ENCODE results near the gene ACTMAP. TPM values are rescaled to one million over a fixed set of nuclear protein-coding genes. Genes with fewer than 3 reads are reported as not detected.

ACTMAP gene
- total and polyA plus RNA-seq, 5 experiments from 2014 or later = 2.5 to 7.1 (median 4.6) TPM

- H3K9me3 Mint-ChIP-seq = no peaks in the 10 kb centered on the region
- DNase-seq = no peak
- H3K36me3 Mint-ChIP-seq = peaks cover 0 to 38% (median 13%) of the 10 kb centered on the region in 3 donors
- POLR2A ChIA-PET = interaction anchor here (0.6 kb wide), 1 partner anchor 24 kb away, joined by 3 read pairs; no protein-coding TSS in a partner anchor
- no peaks in the 10 kb centered on the region for H3K27me3 Mint-ChIP-seq
- no peak overlapping the region for H3K27ac Mint-ChIP-seq
- no peak for ATAC-seq
- H3K4me1 Mint-ChIP-seq = peaks cover 17 to 37% (median 30%) of the 10 kb centered on the region in 4 donors
- H3K4me3 Mint-ChIP-seq = no peak overlapping the region
Measured at GRCh38 chr19:40724855-40725254, 25.4 kb downstream of the ACTMAP start.

- no peak for ATAC-seq
- peaks cover 18 to 42% (median 35%) of the 10 kb centered on the region in 4 donors for H3K4me1 Mint-ChIP-seq
- POLR2A ChIA-PET = interaction anchor here (0.6 kb wide), 2 partner anchors 12 to 25 kb away, joined by 3 read pairs; no protein-coding TSS in a partner anchor
- DNase-seq = no peak
- peak overlapping the region in 2 of 10 donors; percentile 49 to 56 for H3K27ac Mint-ChIP-seq
- H3K27me3 Mint-ChIP-seq = no peaks in the 10 kb centered on the region
- no peaks in the 10 kb centered on the region for H3K9me3 Mint-ChIP-seq
- no peak overlapping the region for H3K4me3 Mint-ChIP-seq
- peaks cover 0 to 33% (median 13%) of the 10 kb centered on the region in 3 donors for H3K36me3 Mint-ChIP-seq
Measured at GRCh38 chr19:40724315-40724714, 26.0 kb downstream of the ACTMAP start.

- POLR2A ChIA-PET = interaction anchor here (0.6 kb wide), 1 partner anchor 13 kb away, joined by 3 read pairs; no protein-coding TSS in a partner anchor
- Mint-ChIP-seq H3K27me3 (no peaks in the 10 kb centered on the region), H3K4me1 (peaks cover 18 to 48% (median 40%) of the 10 kb centered on the region in 4 donors), H3K36me3 (peaks cover 0 to 30% (median 13%) of the 10 kb centered on the region in 3 donors), H3K9me3 (no peaks in the 10 kb centered on the region), H3K27ac (peak overlapping the region in 1 of 10 donors; percentile 49), H3K4me3 (peak overlapping the region in 1 of 10 donors; percentile 2)
- ATAC-seq (no peak), DNase-seq (no peak)
Measured at GRCh38 chr19:40723661-40724254, 26.5 kb downstream of the ACTMAP start.

- DNase-seq (no peak), ATAC-seq (no peak)
- H3K4me1 Mint-ChIP-seq = peaks cover 22 to 58% (median 52%) of the 10 kb centered on the region in 4 donors
- peak overlapping the region in 1 of 10 donors; percentile 37 for H3K27ac Mint-ChIP-seq
- POLR2A ChIA-PET = interaction anchor here (0.6 kb wide), 2 partner anchors 79 to 392 kb away, joined by 3 to 6 read pairs; partner anchors contain the start of gene CYP2F1
- no peaks in the 10 kb centered on the region for H3K9me3 Mint-ChIP-seq
- H3K36me3 Mint-ChIP-seq = peaks cover 0 to 28% (median 8%) of the 10 kb centered on the region in 3 donors
- peak overlapping the region in 2 of 10 donors; percentile 12 to 18 for H3K4me3 Mint-ChIP-seq
- no peaks in the 10 kb centered on the region for H3K27me3 Mint-ChIP-seq
Measured at GRCh38 chr19:40721936-40722661, 28.2 kb downstream of the ACTMAP start.

- Mint-ChIP-seq H3K27ac (peak overlapping the region in 3 of 10 donors; percentile 31 to 83 (median 72)), H3K36me3 (peaks cover 0 to 21% (median under 1%) of the 10 kb centered on the region in 3 donors), H3K9me3 (no peaks in the 10 kb centered on the region), H3K4me1 (peaks cover 25 to 65% (median 59%) of the 10 kb centered on the region in 4 donors), H3K27me3 (no peaks in the 10 kb centered on the region), H3K4me3 (peak overlapping the region in 6 of 10 donors; percentile 60 to 87 (median 72))
- no peak for ATAC-seq
- DNase-seq = no peak
- POLR2A ChIA-PET = interaction anchor here (0.6 to 0.9 kb wide), 3 partner anchors 28 to 393 kb away, joined by 3 to 6 read pairs (median 3); partner anchors contain the start of genes CYP2F1 and EGLN2
Measured at GRCh38 chr19:40721140-40721486, 29.2 kb downstream of the ACTMAP start.

- Mint-ChIP-seq H3K27me3 (no peaks in the 10 kb centered on the region), H3K36me3 (peaks cover 0 to 12% (median 0%) of the 10 kb centered on the region in 3 donors), H3K4me3 (peak overlapping the region; percentile 33 to 94 (median 72)), H3K4me1 (peaks cover 37 to 80% (median 74%) of the 10 kb centered on the region in 4 donors), H3K9me3 (no peaks in the 10 kb centered on the region), H3K27ac (peak overlapping the region in 4 of 10 donors; percentile 19 to 95 (median 36))
- no peak for ATAC-seq
- POLR2A ChIA-PET = interaction anchor here (1.0 kb wide), 1 partner anchor 31 kb away, joined by 4 read pairs; the partner anchor contains the start of gene ACTMAP
- no peak for DNase-seq
Measured at GRCh38 chr19:40719414-40719894, 30.8 kb downstream of the ACTMAP start.

- Mint-ChIP-seq H3K4me3 (peak overlapping the region; percentile 80 to 98 (median 90)), H3K36me3 (peaks cover 0 to 12% (median 0%) of the 10 kb centered on the region in 3 donors), H3K4me1 (peaks cover 39 to 81% (median 76%) of the 10 kb centered on the region in 4 donors), H3K27ac (peak overlapping the region in 9 of 10 donors; percentile 28 to 99 (median 91)), H3K27me3 (no peaks in the 10 kb centered on the region), H3K9me3 (no peaks in the 10 kb centered on the region)
- POLR2A ChIA-PET = interaction anchor here (1.0 kb wide), 1 partner anchor 31 kb away, joined by 4 read pairs; the partner anchor contains the start of gene ACTMAP
- peak in 1 of 10 donors; percentile 2 for DNase-seq
- no peak for ATAC-seq
Measured at GRCh38 chr19:40718774-40719391, 31.4 kb downstream of the ACTMAP start.

GRCh38 chr19:40717880-40718773 lies 32.1 kb downstream of the ACTMAP start:
- Mint-ChIP-seq H3K36me3 (peaks cover 0 to 7% (median 0%) of the 10 kb centered on the region in 3 donors), H3K4me1 (peaks cover 38 to 78% (median 76%) of the 10 kb centered on the region in 4 donors), H3K9me3 (no peaks in the 10 kb centered on the region), H3K27ac (peak overlapping the region; percentile 79 to 99 (median 92)), H3K27me3 (no peaks in the 10 kb centered on the region), H3K4me3 (peak overlapping the region; percentile 80 to 98 (median 90))
- POLR2A ChIA-PET = interaction anchor here (0.6 to 2.5 kb wide), 8 partner anchors 10 to 545 kb away, joined by 3 to 23 read pairs (median 4); partner anchors contain the start of genes ACTMAP, RAB4B and SNRPA
- ATAC-seq (no peak), DNase-seq (no peak)

- peak overlapping the region; percentile 68 to 98 (median 86) for H3K4me3 Mint-ChIP-seq
- H3K9me3 Mint-ChIP-seq = no peaks in the 10 kb centered on the region
- H3K4me1 Mint-ChIP-seq = peaks cover 35 to 78% (median 75%) of the 10 kb centered on the region in 4 donors
- DNase-seq (peak in 1 of 10 donors; percentile 14), ATAC-seq (no peak)
- POLR2A ChIA-PET = interaction anchor here (0.5 to 2.5 kb wide), 11 partner anchors 9 to 546 kb away, joined by 3 to 23 read pairs (median 4); partner anchors contain the start of genes ACTMAP, EGLN2, RAB4B and SNRPA
- no peaks in the 10 kb centered on the region for H3K27me3 Mint-ChIP-seq
- H3K27ac Mint-ChIP-seq = peak overlapping the region in 7 of 10 donors; percentile 40 to 91 (median 69)
- peaks cover 0 to 8% (median 0%) of the 10 kb centered on the region in 3 donors for H3K36me3 Mint-ChIP-seq
Measured at GRCh38 chr19:40717325-40717879, 32.9 kb downstream of the ACTMAP start.

GRCh38 chr19:40716482-40717324 lies 33.6 kb downstream of the ACTMAP start, which contains the start of the genes COQ8B and ITPKC:
TSS of gene COQ8B (minus strand) at chr19:40716886. CDS start at chr19:40714632, 2,254 bp downstream.
TSS of gene ITPKC (plus strand) at chr19:40717112. CDS start at chr19:40717136, 24 bp downstream.
- H3K27ac Mint-ChIP-seq = peak within 1 kb of the TSS; percentile 90 to 100 (median 98)
- H3K36me3 Mint-ChIP-seq = peaks cover 0 to 12% (median under 1%) of the 10 kb centered on the region in 3 donors
- POLR2A ChIA-PET = interaction anchor here (0.5 to 2.5 kb wide), 12 partner anchors 9 to 1313 kb away, joined by 3 to 23 read pairs (median 4); partner anchors contain the start of genes ACTMAP, EGLN2, RAB4B and SNRPA
- no peaks in the 10 kb centered on the region for H3K9me3 Mint-ChIP-seq
- ATAC-seq (peak; percentile 58 to 72), DNase-seq (peak; percentile 99 to 100 (median 99))
- no peaks in the 10 kb centered on the region for H3K27me3 Mint-ChIP-seq
- peaks cover 32 to 74% (median 70%) of the 10 kb centered on the region in 4 donors for H3K4me1 Mint-ChIP-seq
- H3K4me3 Mint-ChIP-seq = peak within 1 kb of the TSS; percentile 80 to 98 (median 92)

All from naive thymus-derived CD8-positive, alpha-beta T cell (primary cell).